ENCODE measurements around the gene RNF166. TPM values are rescaled to one million over a fixed set of nuclear protein-coding genes. Genes with fewer than 3 reads are reported as not detected.

The RNF166 gene
- total and polyA plus RNA-seq, 4 donors = 6.5 to 9.1 (median 7.6) TPM

GRCh38 chr16:88678224-88678979 is 27.8 kb downstream of the RNF166 start:
- Histone ChIP-seq H3K4me1 (ENCODE audit: control insufficient read depth in 4 of 4, insufficient read depth in 4 of 4, low read length in 3 of 4) (peaks cover 0 to 8% (median 0%) of the 10 kb centered on the region in 4 donors), H3K27ac (ENCODE audit: low read depth in 1 of 2, low read length in 2 of 2) (no peak overlapping the region), H3K4me3 (ENCODE audit: low read depth in 1 of 3, low read length in 3 of 3) (no peak overlapping the region), H3K9ac (ENCODE audit: low read depth in 1 of 2, low read length in 2 of 2) (no peak overlapping the region), H3K36me3 (ENCODE audit: control insufficient read depth in 4 of 4, insufficient read depth in 3 of 4, low read depth in 1 of 4, low read length in 3 of 4) (peaks cover 0 to 8% (median 0%) of the 10 kb centered on the region in 4 donors), H3K27me3 (ENCODE audit: control insufficient read depth in 4 of 4, insufficient read depth in 4 of 4, low read length in 3 of 4) (no peaks in the 10 kb centered on the region), H3K9me3 (ENCODE audit: control insufficient read depth in 4 of 4, low read length in 3 of 4) (no peaks in the 10 kb centered on the region)
- DNase-seq (ENCODE audit: low spot score) = no peak
- 64% methylated on average over 32 of the region's 32 CpGs for WGBS
- no peak for TF ChIP-seq JUND (IDR thresholded peaks at IDR 0.05)
- no peak for TF ChIP-seq YY1 (IDR thresholded peaks at IDR 0.05)
- TF ChIP-seq RXRA (IDR thresholded peaks at IDR 0.05) = no peak
- TF ChIP-seq FOXA1 (IDR thresholded peaks at IDR 0.05) = no peak
- no peak for TF ChIP-seq CTCF (IDR thresholded peaks at IDR 0.05; ENCODE audit: low read depth, low read length, missing input control)
- TF ChIP-seq EGR1 (IDR thresholded peaks at IDR 0.05; ENCODE audit: low read depth in 2 of 2) = no peak
- TF ChIP-seq FOXA2 (IDR thresholded peaks at IDR 0.05) = no peak
- TF ChIP-seq GABPA (IDR thresholded peaks at IDR 0.05 in 1 of 2, conservative IDR thresholded peaks at IDR 0.05 in 1 of 2) = no peak
- no peak for TF ChIP-seq SP1 (IDR thresholded peaks at IDR 0.05)

DNA sequence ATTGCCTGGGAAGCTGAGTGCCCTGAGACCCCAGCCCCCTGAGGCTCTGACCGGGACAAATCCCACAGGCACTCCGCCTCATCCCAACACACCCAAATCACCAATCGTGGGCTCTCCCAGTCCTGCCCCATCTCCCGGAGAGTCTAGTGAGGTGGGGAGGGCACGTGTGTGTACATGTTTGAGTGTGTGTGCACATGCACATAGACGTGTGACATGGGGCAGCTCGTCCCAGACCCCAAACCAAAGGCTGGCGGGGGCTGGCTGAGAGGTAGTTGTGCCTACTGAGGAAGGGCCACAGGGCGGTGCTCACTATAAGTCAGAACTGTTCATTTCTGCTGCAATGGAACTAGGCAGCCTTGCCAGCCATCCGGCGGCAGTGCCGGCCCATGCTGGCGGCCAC is 28.5 kb downstream of the RNF166 start:
- H3K27ac ChIP-seq (ENCODE audit: low read depth in 1 of 2, low read length in 2 of 2) = no peak overlapping the region
- TF ChIP-seq ATF3 (IDR thresholded peaks at IDR 0.05) = no peak
- TF ChIP-seq FOXA1 (IDR thresholded peaks at IDR 0.05) = no peak
- TF ChIP-seq REST (IDR thresholded peaks at IDR 0.05) = no peak
- no peak for TF ChIP-seq HNF4A (conservative IDR thresholded peaks at IDR 0.05)
- no peak for TF ChIP-seq JUND (IDR thresholded peaks at IDR 0.05)
- TF ChIP-seq MAX (IDR thresholded peaks at IDR 0.05) = no peak
- TF ChIP-seq YY1 (IDR thresholded peaks at IDR 0.05) = no peak
- no peak for TF ChIP-seq ZBTB33 (IDR thresholded peaks at IDR 0.05)
- no peak for TF ChIP-seq CTCF (IDR thresholded peaks at IDR 0.05; ENCODE audit: low read depth, low read length, missing input control)
- TF ChIP-seq TAF1 (conservative IDR thresholded peaks at IDR 0.05) = no peak
- no peak for DNase-seq (ENCODE audit: low spot score)
- peaks cover 0 to 8% (median 0%) of the 10 kb centered on the region in 4 donors for H3K36me3 ChIP-seq (ENCODE audit: control insufficient read depth in 4 of 4, insufficient read depth in 3 of 4, low read depth in 1 of 4, low read length in 3 of 4)
- H3K4me1 ChIP-seq (ENCODE audit: control insufficient read depth in 4 of 4, insufficient read depth in 4 of 4, low read length in 3 of 4) = peaks cover 0 to 8% (median 0%) of the 10 kb centered on the region in 4 donors
- WGBS = 80% methylated on average over 13 of the region's 13 CpGs
- H3K4me3 ChIP-seq (ENCODE audit: low read depth in 1 of 3, low read length in 3 of 3) = no peak overlapping the region
- no peaks in the 10 kb centered on the region for H3K27me3 ChIP-seq (ENCODE audit: control insufficient read depth in 4 of 4, insufficient read depth in 4 of 4, low read length in 3 of 4)
- H3K9me3 ChIP-seq (ENCODE audit: control insufficient read depth in 4 of 4, low read length in 3 of 4) = no peaks in the 10 kb centered on the region
- H3K9ac ChIP-seq (ENCODE audit: low read depth in 1 of 2, low read length in 2 of 2) = no peak overlapping the region
